ENCODE results near the gene ZNF202. TPM values are rescaled to one million over a fixed set of nuclear protein-coding genes. Genes with fewer than 3 reads are reported as not detected.
"Not testable (repeated sequence)": the region's sequence is repeated elsewhere in the genome, so short reads cannot be mapped to it uniquely, and the experiment has no call there.

The ZNF202 gene
- 8.6 TPM for total RNA-seq

DNA sequence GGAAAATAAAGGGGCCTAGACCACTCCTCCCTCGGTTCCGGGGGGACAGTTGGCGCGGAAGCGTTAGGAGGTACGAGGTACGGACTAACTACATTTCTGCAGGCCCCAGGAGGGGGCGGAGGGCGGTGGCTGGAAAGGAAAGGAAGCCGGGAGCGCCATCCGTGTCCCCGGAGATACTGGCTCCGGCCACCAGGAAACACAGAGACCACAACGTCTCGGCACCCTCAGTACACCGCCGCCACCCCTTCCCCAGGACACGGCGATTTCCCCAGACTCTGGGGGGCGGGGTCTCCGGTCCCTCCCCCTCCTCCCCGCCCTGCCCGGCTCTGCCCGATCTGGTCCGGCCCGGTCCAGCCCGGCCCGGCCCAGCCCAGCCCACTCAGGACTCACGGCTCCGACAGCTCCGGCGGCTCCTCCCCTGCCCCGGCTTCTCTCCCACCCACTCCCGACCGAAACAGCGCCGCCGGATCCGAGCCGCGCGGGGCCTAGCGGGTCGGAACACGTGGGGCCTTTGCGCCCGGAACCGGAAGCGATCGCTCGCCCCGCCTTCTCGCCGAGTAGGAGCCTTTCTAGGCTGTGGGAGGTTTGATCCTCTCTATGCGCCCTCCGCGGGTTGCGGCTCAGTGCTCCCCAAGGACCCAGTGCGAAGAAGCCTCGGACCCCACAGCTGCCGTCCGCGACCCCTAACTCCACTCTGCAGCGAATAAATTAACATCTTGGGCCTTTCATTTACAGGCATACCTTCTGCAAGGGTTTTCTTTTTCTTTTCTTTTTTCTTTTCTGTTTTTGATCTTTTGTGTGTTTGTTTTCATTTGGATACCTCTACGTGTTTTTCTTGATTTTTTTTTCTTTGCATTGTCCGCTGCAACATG, at the start of gene ZNF202:
TSS of gene ZNF202 (minus strand) at position 502 of the 872 bp plus-strand sequence. CDS start 10,772 bp downstream, outside the sequence.
- peak; percentile 91 for DNase-seq (ENCODE audit: low spot score)

DNA sequence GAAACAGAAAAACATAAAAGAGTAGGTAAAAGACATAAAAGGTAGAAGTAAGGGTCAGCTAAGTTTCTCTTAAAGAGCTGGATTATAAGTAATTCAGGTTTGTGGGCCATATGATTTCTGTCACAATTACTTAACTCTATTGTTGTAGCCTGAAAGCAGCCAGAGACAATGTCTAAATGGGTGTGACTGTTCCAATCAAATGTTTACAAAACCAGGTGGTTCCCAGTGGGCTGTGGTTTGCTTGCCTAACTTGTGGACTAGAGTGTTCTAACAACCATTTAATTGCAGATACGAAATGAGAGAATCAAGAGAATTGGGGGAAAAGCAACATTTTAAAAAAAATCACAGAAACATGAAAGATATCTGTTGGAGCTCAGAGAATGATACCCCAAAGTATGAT, 42.1 kb upstream of the ZNF202 start:
- no peak for DNase-seq (ENCODE audit: low spot score)

DNA sequence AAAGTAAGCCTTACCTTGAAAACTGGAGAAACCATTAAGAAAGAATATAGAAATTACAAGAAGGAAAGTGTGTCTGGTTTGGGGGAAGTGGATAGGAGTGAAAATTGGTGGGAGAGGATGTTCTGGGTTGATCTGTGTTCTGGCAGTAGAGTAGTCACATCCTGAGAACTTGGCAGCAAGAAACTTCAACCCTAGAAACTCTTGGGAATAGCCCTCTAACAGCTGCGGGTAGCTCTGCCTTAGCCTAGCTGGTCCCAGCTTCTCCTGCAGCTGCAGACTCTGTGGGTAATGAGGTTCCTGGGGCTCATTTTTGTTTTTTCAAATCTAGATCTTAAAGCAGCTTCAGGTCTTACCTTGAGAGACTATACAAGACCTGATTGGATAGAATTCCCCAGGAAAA, 37.1 kb upstream of the ZNF202 start:
- no peak for DNase-seq (ENCODE audit: low spot score)

DNA sequence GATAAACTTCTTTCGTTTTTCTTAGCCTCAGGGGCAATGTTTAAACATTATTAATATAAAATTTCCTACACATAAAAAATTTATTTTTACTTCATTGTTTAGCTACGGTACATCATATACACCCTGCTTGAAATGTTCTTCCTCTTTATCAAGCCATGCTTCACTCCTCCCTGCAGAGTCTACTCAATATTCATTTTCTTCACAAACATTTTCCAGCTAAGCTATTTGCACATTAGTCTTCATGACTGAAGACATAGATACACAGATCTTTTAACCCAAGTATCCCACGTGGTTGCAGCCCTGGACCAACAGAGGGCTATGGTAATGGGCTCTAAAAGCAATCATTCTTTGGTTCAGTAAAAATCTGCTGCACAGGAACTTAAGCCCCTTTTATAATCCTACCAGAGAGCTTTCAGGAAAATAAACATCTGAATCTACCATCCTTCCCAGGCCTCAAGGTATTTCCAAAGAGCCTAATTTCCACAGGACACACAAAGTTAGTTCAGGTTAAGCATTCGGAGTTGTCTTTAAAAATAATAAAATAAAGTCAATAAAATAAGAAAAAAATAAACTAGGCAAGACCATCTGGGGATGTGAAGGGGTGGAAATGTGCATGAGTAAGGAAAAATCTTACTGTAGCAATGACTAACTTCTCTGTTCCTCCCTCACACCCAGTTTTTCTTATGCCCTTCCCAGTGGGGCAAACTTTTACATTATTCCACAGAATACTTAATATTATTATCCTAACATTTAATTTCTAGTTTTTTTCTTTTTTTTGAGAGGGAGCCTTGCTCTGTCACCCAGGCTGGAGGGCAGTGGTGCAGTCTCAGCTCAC, 34.5 kb upstream of the ZNF202 start:
- no peak for DNase-seq (ENCODE audit: low spot score)

DNA sequence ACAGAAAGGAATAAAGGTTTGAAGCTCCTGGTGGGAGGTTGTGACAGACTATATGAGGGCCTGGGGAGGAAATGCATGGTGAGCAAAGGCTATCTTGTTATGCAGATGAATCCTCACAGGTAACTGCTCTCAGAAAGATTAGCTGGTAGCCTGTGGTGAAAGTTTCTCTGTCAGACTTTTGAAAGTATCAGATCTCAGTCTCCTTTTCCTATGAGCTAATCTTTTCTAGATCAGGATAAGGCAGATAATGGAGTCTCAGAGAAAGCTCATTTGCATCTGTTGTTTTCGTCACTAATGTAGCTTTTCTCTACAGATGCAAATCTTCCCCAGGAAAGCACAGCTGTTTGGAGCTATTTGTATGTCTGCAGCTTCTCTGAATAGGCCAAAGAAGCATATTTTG, 33.8 kb upstream of the ZNF202 start:
- DNase-seq (ENCODE audit: low spot score) = no peak

GRCh38 chr11:123773959-123774358, 32.5 kb upstream of the ZNF202 start:
- DNase-seq (ENCODE audit: low spot score) = no peak

- no peak for DNase-seq (ENCODE audit: low spot score)
These were observed 31.6 kb upstream of the ZNF202 start for GRCh38 chr11:123773026-123773425.

GRCh38 chr11:123771664-123772063, 30.2 kb upstream of the ZNF202 start:
- DNase-seq (ENCODE audit: low spot score) = no peak

DNA sequence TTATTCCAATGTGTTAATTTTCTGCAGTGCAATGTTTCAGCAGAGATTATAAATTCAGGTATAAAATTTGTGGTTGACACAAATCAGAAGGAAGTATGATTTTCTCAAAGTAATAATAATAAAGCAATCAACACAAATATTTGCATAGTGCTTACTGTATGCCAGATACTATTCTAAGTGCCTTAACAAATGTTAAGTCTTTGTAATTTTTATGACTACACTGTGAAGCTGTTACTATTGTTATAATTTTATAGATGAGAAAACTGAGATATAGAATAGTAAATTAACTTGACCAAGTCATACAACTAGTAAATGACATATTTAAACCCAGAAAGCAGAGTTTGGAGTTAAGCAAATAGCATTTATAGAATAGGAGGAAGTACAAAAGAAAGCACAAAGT, 29.3 kb upstream of the ZNF202 start:
- no peak for DNase-seq (ENCODE audit: low spot score)

- DNase-seq (ENCODE audit: low spot score) = no peak
These were observed 24.1 kb upstream of the ZNF202 start for GRCh38 chr11:123765601-123766000.

DNA sequence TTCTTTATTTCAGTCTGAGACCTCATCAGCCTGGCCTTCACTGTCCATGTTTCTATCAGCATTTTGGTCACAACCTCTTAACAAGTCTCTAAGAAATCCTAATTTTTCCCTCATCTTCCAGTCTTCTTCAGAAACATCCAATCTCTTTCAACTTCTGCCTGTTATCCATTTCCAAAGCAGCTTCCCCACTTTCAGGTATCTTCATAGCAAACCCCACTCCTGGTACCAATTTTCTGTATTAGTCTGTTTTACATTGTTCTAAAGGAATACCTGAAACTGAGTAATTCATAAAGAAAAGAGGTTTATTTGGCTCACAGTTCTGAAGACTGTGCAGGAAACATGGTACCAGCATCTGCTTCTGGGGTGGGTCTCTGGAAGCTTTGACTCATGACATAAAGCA, 21.0 kb upstream of the ZNF202 start:
- DNase-seq (ENCODE audit: low spot score) = no peak

- DNase-seq (ENCODE audit: low spot score) = no peak
These were observed 19.4 kb upstream of the ZNF202 start for GRCh38 chr11:123760894-123761293.

- DNase-seq (ENCODE audit: low spot score) = no peak
These were observed 16.5 kb upstream of the ZNF202 start for GRCh38 chr11:123757976-123758375.

DNA sequence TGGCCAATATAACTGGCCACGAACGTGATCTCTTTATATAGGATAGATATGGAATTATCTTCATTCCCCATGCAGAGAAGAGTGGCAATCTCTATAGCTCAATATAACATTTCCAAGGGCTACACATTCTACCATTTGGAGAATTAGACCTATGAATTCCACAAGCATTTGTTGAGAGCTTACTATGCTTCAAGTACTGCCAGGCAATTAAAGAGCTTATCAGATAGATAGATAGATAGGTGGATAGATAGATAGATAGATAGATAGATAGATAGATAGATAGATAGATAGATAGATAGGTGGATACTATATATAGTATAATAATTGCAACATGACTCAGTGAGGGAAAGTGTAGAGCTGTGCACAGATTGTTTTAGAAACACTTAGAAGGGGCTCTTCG, 14.4 kb upstream of the ZNF202 start:
- DNase-seq (ENCODE audit: low spot score) = no peak

- no peak for DNase-seq (ENCODE audit: low spot score)
These were observed 13.9 kb upstream of the ZNF202 start for GRCh38 chr11:123755344-123755743.

DNA sequence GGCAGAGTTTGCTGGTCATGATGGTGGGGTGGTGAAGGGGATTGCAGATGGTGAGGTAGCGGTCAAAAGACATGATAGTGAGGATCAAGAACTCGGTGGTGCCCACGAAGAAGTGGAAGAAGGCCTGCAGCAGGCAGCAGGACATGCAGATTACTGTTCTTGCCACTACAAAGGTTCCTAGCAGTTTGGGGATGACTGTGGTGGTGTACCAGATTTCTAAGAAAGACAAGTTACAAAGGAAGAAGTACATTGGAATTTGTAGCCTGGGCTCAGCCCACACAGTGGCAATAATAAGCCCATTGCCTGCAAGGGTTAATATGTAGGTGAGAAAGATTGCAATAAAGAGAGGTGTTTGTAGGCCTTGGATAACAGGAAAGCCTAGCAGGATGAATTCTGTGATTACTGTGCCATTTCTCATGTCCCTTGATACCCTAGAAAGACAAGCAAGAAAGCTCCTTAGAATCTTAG, 12.7 kb upstream of the ZNF202 start, which contains the start of gene OR6X1:
TSS of gene OR6X1 (minus strand) at position 418 of the 468 bp plus-strand sequence. CDS start at position 418, 0 bp downstream.
- no peak for DNase-seq (ENCODE audit: low spot score)

GRCh38 chr11:123753110-123753509, 11.7 kb upstream of the ZNF202 start:
- DNase-seq (ENCODE audit: low spot score) = no peak

DNA sequence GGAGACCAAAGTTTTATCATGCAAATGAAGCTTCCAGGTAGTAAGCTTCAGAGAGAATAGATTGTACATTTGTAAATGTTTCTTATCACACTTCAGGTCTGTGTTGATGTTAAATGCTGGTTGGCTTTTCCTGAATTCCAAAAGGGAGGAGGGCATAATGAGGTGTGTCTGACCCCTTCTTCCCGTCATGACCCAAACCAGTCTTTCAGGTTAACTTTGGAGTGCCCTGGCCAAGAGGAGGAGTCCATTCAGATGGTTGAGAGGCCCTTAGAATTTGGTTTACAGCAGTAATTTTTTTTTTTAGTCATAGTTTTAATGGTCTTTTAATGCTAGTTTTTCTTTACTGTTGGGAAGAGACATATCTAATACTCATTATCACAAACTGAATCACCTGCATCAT, 10.3 kb upstream of the ZNF202 start:
- no peak for DNase-seq (ENCODE audit: low spot score)

DNA sequence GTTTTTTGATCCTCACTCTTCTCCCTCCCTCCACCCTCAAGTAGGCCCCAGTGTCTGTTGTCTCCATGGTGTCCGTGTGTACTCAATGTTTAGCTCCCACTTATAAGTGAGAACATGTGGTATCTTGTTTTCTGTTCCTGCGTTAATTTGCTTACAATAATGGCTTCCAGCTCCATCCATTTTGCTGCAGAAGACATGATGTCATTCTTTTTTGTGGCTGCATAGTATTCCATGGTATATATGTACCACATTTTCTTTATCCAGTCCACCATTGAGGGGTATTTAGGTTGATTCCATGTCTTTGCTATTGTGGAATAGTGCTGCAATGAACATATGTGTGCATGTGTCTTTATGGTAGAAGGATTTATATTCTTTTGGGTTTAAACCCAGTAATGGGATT, 6.9 kb upstream of the ZNF202 start:
- not testable (repeated sequence) for DNase-seq (ENCODE audit: low spot score)

DNA sequence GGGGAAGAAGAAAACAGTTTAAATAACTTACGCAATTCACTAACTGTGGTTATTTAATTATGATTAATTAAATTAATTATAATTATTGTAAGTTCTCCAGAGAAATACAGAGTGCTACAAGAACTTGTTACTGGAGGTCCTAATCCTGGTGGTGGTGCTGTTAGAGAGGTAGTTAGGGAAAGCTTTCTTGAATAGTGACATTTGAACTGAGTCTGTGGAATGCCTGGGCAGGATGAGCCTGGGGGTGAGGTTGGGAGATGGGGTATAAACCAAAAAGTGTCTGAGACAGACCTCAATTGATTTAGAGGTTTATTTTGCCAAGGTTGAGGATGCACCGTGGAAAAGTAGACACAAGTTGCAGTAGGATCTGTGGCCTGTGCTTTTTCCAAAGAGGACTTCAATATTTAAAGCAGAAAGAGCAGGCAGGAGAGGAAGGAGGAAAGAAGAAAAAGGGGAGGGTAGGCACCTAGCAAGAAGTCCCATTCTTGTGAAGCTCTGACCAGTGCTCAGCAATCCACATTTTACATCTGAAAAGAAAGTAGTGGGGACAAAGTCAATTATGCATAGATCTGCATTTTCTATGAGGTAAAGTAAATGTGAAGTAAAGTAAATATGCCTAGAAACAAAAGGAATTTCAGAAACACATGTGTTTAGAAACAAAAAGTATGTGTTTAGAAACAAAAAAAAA, 4.4 kb upstream of the ZNF202 start:
- no peak for DNase-seq (ENCODE audit: low spot score)

DNA sequence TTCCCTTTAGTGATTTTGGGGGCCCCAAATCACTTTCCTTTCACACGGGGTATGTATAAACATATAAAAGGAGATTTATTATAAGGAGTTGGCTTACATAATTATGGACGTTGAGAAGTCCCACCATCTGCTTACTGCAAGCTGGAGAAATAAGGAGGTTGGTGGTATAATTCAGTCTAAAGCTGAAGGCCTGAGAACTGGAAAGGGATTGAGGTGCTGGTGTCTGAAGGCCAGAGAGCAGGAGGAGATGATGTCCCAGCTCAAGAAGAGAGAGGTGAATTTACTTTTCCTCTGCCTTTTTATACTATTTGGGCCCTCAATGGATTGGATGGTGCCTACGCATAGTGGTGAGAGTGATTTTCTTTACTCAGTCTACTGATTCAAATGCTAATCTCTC, 1.3 kb upstream of the ZNF202 start:
- DNase-seq (ENCODE audit: low spot score) = no peak
